ENCODE results near the gene PLVAP. TPM values are rescaled to one million over a fixed set of nuclear protein-coding genes. Genes with fewer than 3 reads are reported as not detected.

The PLVAP gene
- total RNA-seq, 1 experiment from 2014 or later = not detected

DNA sequence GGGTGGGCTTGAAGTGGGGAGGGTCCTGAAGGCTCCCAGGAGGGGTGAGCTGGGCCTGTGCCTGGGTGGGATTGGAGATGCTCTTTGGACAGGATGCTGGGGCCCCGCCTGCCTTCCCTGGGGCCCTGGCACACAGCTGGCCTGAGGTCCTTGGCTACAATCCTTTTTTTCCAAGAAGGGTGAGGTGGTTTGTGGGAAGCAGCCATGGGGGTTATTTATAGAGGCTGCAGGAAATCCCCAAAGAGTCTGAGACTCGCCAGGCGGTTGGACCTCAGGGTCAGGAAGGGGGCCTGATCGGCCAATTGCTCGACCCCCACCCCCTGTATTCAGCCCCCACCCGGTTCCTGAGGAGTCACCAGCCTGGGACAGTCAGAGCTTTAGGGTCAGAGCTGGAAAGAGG, 29.8 kb downstream of the PLVAP start:
- Histone ChIP-seq H3K27me3 (replicated peaks; ENCODE audit: control insufficient read depth, insufficient read depth, low read length) (no peaks in the 10 kb centered on the region), H3K4me3 (ENCODE audit: low read depth, low read length) (no peak overlapping the region), H3K4me1 (no peaks in the 10 kb centered on the region), H3K9me3 (no peaks in the 10 kb centered on the region), H3K36me3 (ENCODE audit: control insufficient read depth, insufficient read depth, low read length) (no peaks in the 10 kb centered on the region)
- POLR2A ChIA-PET = no interaction called here
- Mint-ChIP-seq H3K9me3 (ENCODE audit: unreplicated experiment) (no peaks in the 10 kb centered on the region), H3K27ac (ENCODE audit: unreplicated experiment) (no peak overlapping the region), H3K4me3 (ENCODE audit: unreplicated experiment) (no peak overlapping the region), H3K4me1 (ENCODE audit: low read depth, unreplicated experiment) (no peaks in the 10 kb centered on the region), H3K27me3 (ENCODE audit: insufficient read depth, unreplicated experiment) (peaks cover 6% of the 10 kb centered on the region), H3K36me3 (ENCODE audit: insufficient read depth, unreplicated experiment) (peaks cover 5% of the 10 kb centered on the region)
- CTCF ChIA-PET = no interaction called here
- intact Hi-C loops (cut with micrococcal nuclease; ENCODE audit: unreplicated experiment) = loop anchor here (5.0 kb wide), 1 partner anchor 120 kb away; no protein-coding TSS in a partner anchor
- no TSS peak for BruUV-seq (replicated peaks)
- TF ChIP-seq, protein P1, sequence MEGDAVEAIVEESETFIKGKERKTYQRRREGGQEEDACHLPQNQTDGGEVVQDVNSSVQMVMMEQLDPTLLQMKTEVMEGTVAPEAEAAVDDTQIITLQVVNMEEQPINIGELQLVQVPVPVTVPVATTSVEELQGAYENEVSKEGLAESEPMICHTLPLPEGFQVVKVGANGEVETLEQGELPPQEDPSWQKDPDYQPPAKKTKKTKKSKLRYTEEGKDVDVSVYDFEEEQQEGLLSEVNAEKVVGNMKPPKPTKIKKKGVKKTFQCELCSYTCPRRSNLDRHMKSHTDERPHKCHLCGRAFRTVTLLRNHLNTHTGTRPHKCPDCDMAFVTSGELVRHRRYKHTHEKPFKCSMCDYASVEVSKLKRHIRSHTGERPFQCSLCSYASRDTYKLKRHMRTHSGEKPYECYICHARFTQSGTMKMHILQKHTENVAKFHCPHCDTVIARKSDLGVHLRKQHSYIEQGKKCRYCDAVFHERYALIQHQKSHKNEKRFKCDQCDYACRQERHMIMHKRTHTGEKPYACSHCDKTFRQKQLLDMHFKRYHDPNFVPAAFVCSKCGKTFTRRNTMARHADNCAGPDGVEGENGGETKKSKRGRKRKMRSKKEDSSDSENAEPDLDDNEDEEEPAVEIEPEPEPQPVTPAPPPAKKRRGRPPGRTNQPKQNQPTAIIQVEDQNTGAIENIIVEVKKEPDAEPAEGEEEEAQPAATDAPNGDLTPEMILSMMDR (IDR thresholded peaks at IDR 0.05; ENCODE audit: insufficient read depth in 1 of 2, low read depth in 1 of 2, low read length in 1 of 2, severe bottlenecking in 1 of 2, unreplicated experiment in 1 of 2) = no peak
- DNase-seq = no peak

DNA sequence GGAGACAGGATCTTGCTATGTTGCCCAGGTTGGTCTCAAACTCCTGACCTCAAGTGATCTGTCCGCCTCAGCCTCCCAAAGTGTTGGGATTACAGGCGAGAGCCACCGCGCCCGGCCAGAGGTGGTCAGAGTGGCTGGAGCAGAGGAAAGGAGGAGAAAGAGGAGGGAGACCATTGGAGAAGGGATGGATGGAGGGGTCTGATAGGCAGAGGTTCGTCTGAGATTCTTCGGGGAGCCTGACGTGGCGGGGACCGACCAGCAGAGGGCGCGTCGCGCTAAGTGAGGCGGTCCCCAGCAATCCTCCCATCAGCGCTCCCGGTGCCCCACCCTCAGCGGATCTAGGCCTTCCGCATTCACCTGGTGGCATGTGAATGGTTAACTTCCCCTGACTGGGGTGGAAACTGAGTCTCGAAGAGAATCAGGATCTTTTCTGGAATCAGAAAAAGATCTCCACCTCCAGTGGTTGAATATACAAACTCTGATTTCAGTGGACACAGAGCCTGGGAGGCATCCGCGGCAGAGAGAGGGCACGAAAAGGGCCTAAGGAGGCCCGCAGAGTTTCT, 31.0 kb downstream of the PLVAP start:
- Mint-ChIP-seq H3K4me1 (ENCODE audit: low read depth, unreplicated experiment) (no peaks in the 10 kb centered on the region), H3K9me3 (ENCODE audit: unreplicated experiment) (no peaks in the 10 kb centered on the region), H3K27ac (ENCODE audit: unreplicated experiment) (no peak overlapping the region), H3K27me3 (ENCODE audit: insufficient read depth, unreplicated experiment) (peaks cover 6% of the 10 kb centered on the region), H3K4me3 (ENCODE audit: unreplicated experiment) (no peak overlapping the region), H3K36me3 (ENCODE audit: insufficient read depth, unreplicated experiment) (peaks cover 5% of the 10 kb centered on the region)
- TF ChIP-seq, protein P1 (IDR thresholded peaks at IDR 0.05; ENCODE audit: insufficient read depth in 1 of 2, low read depth in 1 of 2, low read length in 1 of 2, severe bottlenecking in 1 of 2, unreplicated experiment in 1 of 2) = peak; percentile 90 to 91
- DNase-seq = peak; percentile 65 to 83
- CTCF ChIA-PET = interaction anchor here (0.7 kb wide), 1 partner anchor 429 kb away, joined by 4 read pairs; no protein-coding TSS in a partner anchor
- Histone ChIP-seq H3K9me3 (no peaks in the 10 kb centered on the region), H3K4me3 (ENCODE audit: low read depth, low read length) (no peak overlapping the region), H3K27me3 (replicated peaks; ENCODE audit: control insufficient read depth, insufficient read depth, low read length) (no peaks in the 10 kb centered on the region), H3K4me1 (no peaks in the 10 kb centered on the region), H3K36me3 (ENCODE audit: control insufficient read depth, insufficient read depth, low read length) (no peaks in the 10 kb centered on the region)
- intact Hi-C loops (cut with micrococcal nuclease; ENCODE audit: unreplicated experiment) = loop anchor here (1.0 to 5.0 kb wide), 2 partner anchors 40 to 121 kb away; no protein-coding TSS in a partner anchor
- POLR2A ChIA-PET = no interaction called here
- no TSS peak for BruUV-seq (replicated peaks)

DNA sequence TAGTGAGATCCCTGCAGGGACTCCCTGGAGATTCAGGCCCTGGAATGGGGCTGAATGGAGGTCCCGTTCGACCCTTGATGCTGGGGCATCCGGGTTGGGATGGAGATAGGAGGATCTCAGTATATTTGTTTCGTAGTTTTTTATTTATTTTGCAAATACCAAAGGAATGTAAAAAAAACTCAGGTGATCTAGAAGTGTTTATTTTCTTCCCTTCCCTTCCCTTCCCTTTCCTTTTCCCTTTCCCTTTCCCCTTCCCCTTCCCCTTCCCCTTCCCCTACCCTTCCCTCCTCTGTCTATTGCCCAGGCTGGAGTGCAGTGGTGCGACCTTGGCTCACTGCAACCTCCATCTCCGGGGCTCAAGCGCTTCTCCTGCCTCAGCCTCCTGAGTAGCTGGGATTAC, 35.3 kb downstream of the PLVAP start:
- ChIA-PET POLR2A (no interaction called here), CTCF (no interaction called here)
- no peaks in the 10 kb centered on the region for H3K9me3 ChIP-seq
- no peak for DNase-seq
- intact Hi-C loops (cut with micrococcal nuclease; ENCODE audit: unreplicated experiment) = no loop called here
- Mint-ChIP-seq H3K27me3 (ENCODE audit: insufficient read depth, unreplicated experiment) (no peaks in the 10 kb centered on the region), H3K27ac (ENCODE audit: unreplicated experiment) (no peak overlapping the region), H3K36me3 (ENCODE audit: insufficient read depth, unreplicated experiment) (peaks cover 33% of the 10 kb centered on the region), H3K4me1 (ENCODE audit: low read depth, unreplicated experiment) (no peaks in the 10 kb centered on the region), H3K4me3 (ENCODE audit: unreplicated experiment) (no peak overlapping the region), H3K9me3 (ENCODE audit: unreplicated experiment) (no peaks in the 10 kb centered on the region)
- BruUV-seq (replicated peaks) = no TSS peak
- TF ChIP-seq, protein P1 (IDR thresholded peaks at IDR 0.05; ENCODE audit: insufficient read depth in 1 of 2, low read depth in 1 of 2, low read length in 1 of 2, severe bottlenecking in 1 of 2, unreplicated experiment in 1 of 2) = no peak
- no peaks in the 10 kb centered on the region for H3K27me3 ChIP-seq (replicated peaks; ENCODE audit: control insufficient read depth, insufficient read depth, low read length)
- H3K4me3 ChIP-seq (ENCODE audit: low read depth, low read length) = no peak overlapping the region
- 0 out of 2 replicates have a peak, but pooled peaks cover 5% of the 10 kb centered on the region for H3K4me1 ChIP-seq
- no peaks in the 10 kb centered on the region for H3K36me3 ChIP-seq (ENCODE audit: control insufficient read depth, insufficient read depth, low read length)

Measured in Caco-2 (cell line).